ENCODE measurements around the gene PACS1.

DNA sequence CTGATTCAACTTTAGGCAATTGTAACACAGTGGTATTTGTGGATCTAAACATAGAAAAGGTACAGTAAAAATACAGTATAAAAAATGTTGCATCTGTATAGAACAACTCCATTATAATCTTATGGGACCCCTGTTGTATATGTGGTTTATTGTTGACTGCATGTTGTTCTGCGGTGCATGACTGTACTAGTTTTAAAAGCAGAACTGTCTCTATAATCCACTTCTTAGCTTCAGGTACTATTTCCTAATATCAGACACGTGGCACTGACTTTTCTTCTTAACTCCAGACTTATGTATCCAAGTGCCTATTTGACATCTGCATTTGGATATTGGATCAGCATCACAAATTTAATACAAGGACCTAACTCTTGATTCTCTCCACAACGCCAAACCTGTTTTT, 41.1 kb downstream of the PACS1 start:
- TF ChIP-seq, protein P1, sequence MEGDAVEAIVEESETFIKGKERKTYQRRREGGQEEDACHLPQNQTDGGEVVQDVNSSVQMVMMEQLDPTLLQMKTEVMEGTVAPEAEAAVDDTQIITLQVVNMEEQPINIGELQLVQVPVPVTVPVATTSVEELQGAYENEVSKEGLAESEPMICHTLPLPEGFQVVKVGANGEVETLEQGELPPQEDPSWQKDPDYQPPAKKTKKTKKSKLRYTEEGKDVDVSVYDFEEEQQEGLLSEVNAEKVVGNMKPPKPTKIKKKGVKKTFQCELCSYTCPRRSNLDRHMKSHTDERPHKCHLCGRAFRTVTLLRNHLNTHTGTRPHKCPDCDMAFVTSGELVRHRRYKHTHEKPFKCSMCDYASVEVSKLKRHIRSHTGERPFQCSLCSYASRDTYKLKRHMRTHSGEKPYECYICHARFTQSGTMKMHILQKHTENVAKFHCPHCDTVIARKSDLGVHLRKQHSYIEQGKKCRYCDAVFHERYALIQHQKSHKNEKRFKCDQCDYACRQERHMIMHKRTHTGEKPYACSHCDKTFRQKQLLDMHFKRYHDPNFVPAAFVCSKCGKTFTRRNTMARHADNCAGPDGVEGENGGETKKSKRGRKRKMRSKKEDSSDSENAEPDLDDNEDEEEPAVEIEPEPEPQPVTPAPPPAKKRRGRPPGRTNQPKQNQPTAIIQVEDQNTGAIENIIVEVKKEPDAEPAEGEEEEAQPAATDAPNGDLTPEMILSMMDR (IDR thresholded peaks at IDR 0.05) = no peak
- TF ChIP-seq EP300 (IDR thresholded peaks at IDR 0.05) = no peak
- no peak for TF ChIP-seq POLR2A (IDR thresholded peaks at IDR 0.05)

Measured in ovary (tissue), 3 donors.